ENCODE measurements around the gene PKP3. TPM values are rescaled to one million over a fixed set of nuclear protein-coding genes. Genes with fewer than 3 reads are reported as not detected.

PKP3 gene
- total RNA-seq = not detected

GRCh38 chr11:394034-394857, at the start of gene PKP3:
PKP3 (plus strand) TSS chr11:394209; CDS start chr11:394293, 84 bp downstream.

GRCh38 chr11:369336-370018, 24.5 kb upstream of the PKP3 start, which contains the start of gene B4GALNT4:
B4GALNT4 (plus strand) TSS chr11:369499; CDS start chr11:369804, 305 bp downstream.

GRCh38 chr11:441418-442274, 47.6 kb downstream of the PKP3 start, which contains the start of gene ANO9:
ANO9 (minus strand) TSS chr11:442011; CDS start chr11:441926, 85 bp downstream.

GRCh38 chr11:449889-450808, 56.1 kb downstream of the PKP3 start, which contains the start of gene PTDSS2:
PTDSS2 (plus strand) TSS chr11:450279; CDS start chr11:450456, 177 bp downstream.

Small RNA genes within 50 kb of the gene (small RNA-seq; reads per million reads assigned to genes)
- not detected for gene RN7SL838P (ENCODE audit: low replicate concordance)

Other genes with a start within 250 kb of the PKP3 start
- not detected for gene SCGB1C1, start 201.1 kb upstream of the PKP3 start, total RNA-seq
- 11.9 TPM for gene BET1L, start 186.8 kb upstream of the PKP3 start, total RNA-seq
- gene RIC8A, start 186.5 kb upstream of the PKP3 start, total RNA-seq = 84.5 TPM
- gene SIRT3, start 157.9 kb upstream of the PKP3 start, total RNA-seq = 23.8 TPM
- 68.9 TPM for gene PSMD13, start 157.2 kb upstream of the PKP3 start, total RNA-seq
- gene NLRP6, start 115.8 kb upstream of the PKP3 start, total RNA-seq = not detected
- 2.2 TPM for gene PGGHG, start 105.1 kb upstream of the PKP3 start, total RNA-seq
- not detected for gene IFITM5, start 94.7 kb upstream of the PKP3 start, total RNA-seq
- 3.1 TPM for gene IFITM2, start 86.4 kb upstream of the PKP3 start, total RNA-seq
- gene IFITM1, start 80.2 kb upstream of the PKP3 start, total RNA-seq = 1.3 TPM
- 4.1 TPM for gene IFITM3, start 73.3 kb upstream of the PKP3 start, total RNA-seq
- gene B4GALNT4, start 24.7 kb upstream of the PKP3 start, total RNA-seq = 163 TPM
- gene SIGIRR, start 20.8 kb downstream of the PKP3 start, total RNA-seq = 6.6 TPM
- gene ANO9, start 47.8 kb downstream of the PKP3 start, total RNA-seq = not detected
- 46.3 TPM for gene PTDSS2, start 56.1 kb downstream of the PKP3 start, total RNA-seq
- 44.4 TPM for gene RNH1, start 113.0 kb downstream of the PKP3 start, total RNA-seq
- gene HRAS, start 141.4 kb downstream of the PKP3 start, total RNA-seq = 32.6 TPM
- gene LRRC56, start 143.3 kb downstream of the PKP3 start, total RNA-seq = 1.9 TPM
- not detected for gene LMNTD2, start 166.5 kb downstream of the PKP3 start, total RNA-seq
- 4.4 TPM for gene RASSF7, start 166.8 kb downstream of the PKP3 start, total RNA-seq
- 42.6 TPM for gene PHRF1, start 182.3 kb downstream of the PKP3 start, total RNA-seq
- 4.1 TPM for gene IRF7, start 221.7 kb downstream of the PKP3 start, total RNA-seq
- gene CDHR5, start 230.7 kb downstream of the PKP3 start, total RNA-seq = not detected
- gene SCT, start 233.0 kb downstream of the PKP3 start, total RNA-seq = not detected
- gene DRD4, start 243.1 kb downstream of the PKP3 start, total RNA-seq = 0.31 TPM

Data from parietal lobe (tissue), 2 donors.